CD14-positive monocyte (primary cell): ENCODE measurements around the gene COL4A4. TPM values are rescaled to one million over a fixed set of nuclear protein-coding genes. Genes with fewer than 3 reads are reported as not detected.

ENCODE experiments used
- DNase-seq, 3 donors: peaks; one replicate each; pipeline ENCODE4 v3.0.0-alpha.2; 2011 to 2022
- H2AFZ ChIP-seq: 2 replicates; pipeline ENCODE4 v1.6.0; 2012; ENCODE audit warnings: mild to moderate bottlenecking, low read depth, low read length, inconsistent platforms; ENCODE audit not compliant: insufficient read depth, poor library complexity, severe bottlenecking
- H3K27ac ChIP-seq, 2 donors: 1 replicate in 1 of 2; 2 replicates in 1 of 2; pipeline ENCODE4 v1.5.1; 2012 to 2013; ENCODE audit warnings: low read length in 2 of 2, control low read depth in 1 of 2, inconsistent platforms in 1 of 2, low read depth in 1 of 2, mild to moderate bottlenecking in 1 of 2
- H3K27me3 ChIP-seq, 2 donors: one replicate each; pipeline versions ENCODE4 v1.6.0 to v1.6.1; 2011 to 2013; ENCODE audit warnings: low read length in 2 of 2; ENCODE audit not compliant: control insufficient read depth in 2 of 2, insufficient read depth in 2 of 2
- H3K36me3 ChIP-seq, 2 donors: replicated peaks in 1 of 2; 1 replicate in 1 of 2; 2 replicates in 1 of 2; pipeline versions ENCODE4 v1.5.1 to v1.6.1; 2012 to 2013; ENCODE audit warnings: low read length in 2 of 2, control low read depth in 1 of 2, inconsistent platforms in 1 of 2, mild to moderate bottlenecking in 1 of 2; ENCODE audit not compliant: insufficient read depth in 2 of 2, control insufficient read depth in 1 of 2
- H3K4me1 ChIP-seq, 2 donors: 1 replicate in 1 of 2; 2 replicates in 1 of 2; pipeline versions ENCODE4 v1.5.1 to v1.6.1; 2012 to 2013; ENCODE audit warnings: low read length in 2 of 2, control low read depth in 1 of 2, inconsistent platforms in 1 of 2, mild to moderate bottlenecking in 1 of 2, moderate library complexity in 1 of 2; ENCODE audit not compliant: insufficient read depth in 2 of 2, control insufficient read depth in 1 of 2
- H3K4me2 ChIP-seq: replicated peaks from 2 replicates; pipeline ENCODE3; 2012; ENCODE audit warnings: low read length, moderate library complexity, mild to moderate bottlenecking; ENCODE audit not compliant: poor library complexity, severe bottlenecking; ENCODE audit errors: extremely low read depth
- H3K4me3 ChIP-seq, 3 experiments: fragments of 200-600 bp in 1 of 3; sonication (generic) in 1 of 3; replicated peaks in 1 of 3; 1 replicate in 2 of 3; 2 replicates in 1 of 3; pipeline ENCODE4 v1.5.1; 2011 to 2013; ENCODE audit warnings: low read length in 3 of 3, mild to moderate bottlenecking in 3 of 3, control low read depth in 2 of 3, low read depth in 2 of 3, inconsistent platforms in 1 of 3, moderate library complexity in 1 of 3
- H3K79me2 ChIP-seq: 2 replicates; pipeline ENCODE4 v1.6.0; 2012; ENCODE audit warnings: mild to moderate bottlenecking, control low read depth, inconsistent platforms, low read length, moderate library complexity; ENCODE audit not compliant: insufficient read depth
- H3K9ac ChIP-seq: 2 replicates; pipeline ENCODE4 v1.6.0; 2017; ENCODE audit warnings: low read length, mild to moderate bottlenecking; ENCODE audit not compliant: insufficient read depth, poor library complexity, severe bottlenecking
- H3K9me3 ChIP-seq, 2 donors: replicated peaks in 1 of 2; 1 replicate in 1 of 2; 2 replicates in 1 of 2; pipeline versions ENCODE4 v1.5.1 to v1.6.1; 2012 to 2013; ENCODE audit warnings: low read length in 2 of 2, control low read depth in 1 of 2; ENCODE audit not compliant: control insufficient read depth in 1 of 2, insufficient read depth in 1 of 2
- H4K20me1 ChIP-seq: 2 replicates; pipeline ENCODE4 v1.6.0; 2012; ENCODE audit warnings: mild to moderate bottlenecking, low read length, control low read depth, moderate library complexity; ENCODE audit not compliant: insufficient read depth
- H3K27ac Mint-ChIP-seq, 7 donors: one replicate each; pipeline ENCODE4 v1.8.0; 2020; ENCODE audit warnings: mild to moderate bottlenecking in 7 of 7, mixed read lengths in 7 of 7, moderate library complexity in 6 of 7, inconsistent platforms in 2 of 7
- H3K27me3 Mint-ChIP-seq, 3 donors: one replicate each; pipeline ENCODE4 v1.8.0; 2021 to 2022; ENCODE audit warnings: low read depth in 3 of 3, mild to moderate bottlenecking in 3 of 3, mixed read lengths in 3 of 3, moderate library complexity in 3 of 3, inconsistent platforms in 1 of 3
- H3K36me3 Mint-ChIP-seq, 2 donors: one replicate each; pipeline ENCODE4 v1.8.0; 2020; ENCODE audit warnings: mixed read lengths in 2 of 2, inconsistent platforms in 1 of 2, mild to moderate bottlenecking in 1 of 2
- H3K4me1 Mint-ChIP-seq: one replicate; pipeline ENCODE4 v1.8.0; 2020; ENCODE audit warnings: mild to moderate bottlenecking, mixed read lengths
- H3K4me3 Mint-ChIP-seq, 2 donors: one replicate each; pipeline ENCODE4 v1.8.0; 2020; ENCODE audit warnings: mild to moderate bottlenecking in 2 of 2, mixed read lengths in 2 of 2, moderate library complexity in 1 of 2
- H3K9me3 Mint-ChIP-seq, 7 donors: one replicate each; pipeline ENCODE4 v1.8.0; 2020 to 2022; ENCODE audit warnings: mixed read lengths in 7 of 7, mild to moderate bottlenecking in 6 of 7, moderate library complexity in 6 of 7, inconsistent platforms in 2 of 7
- CTCF ChIP-seq: fragments of 200-600 bp; IDR thresholded peaks from one replicate; pipeline ENCODE4 v1.8.0; 2022; ENCODE audit warnings: antibody characterized with exemption, mild to moderate bottlenecking
- WGBS: methylation state at CpG from one replicate; pipeline ENCODE4 v1.1.5; 2013; ENCODE audit warnings: missing lambda C conversion rate; ENCODE audit not compliant: insufficient coverage; 5-methylcytosine and 5-hydroxymethylcytosine counted together
- intact Hi-C, 2 donors: fragments of 100-400 bp; cut with micrococcal nuclease; formaldehyde crosslinking; loops; one replicate each; pipeline versions ENCODE4 v1.15.0 to v1.15.1; 2023
- polyA plus RNA-seq, 3 donors: library from polyadenylated mRNA; depleted of rRNA in 1 of 3; unstranded in 2 of 3; stranded (reverse) in 1 of 3; fragments of 300-500 nt in 2 of 3; fragments of >200 nt in 1 of 3; fragmentation: Illumina TruSeq in 2 of 3; gene quantifications; 1 replicate in 2 of 3; 2 replicates in 1 of 3; pipeline ENCODE4 v1.2.3, GENCODE V29; 2012 to 2021

Gene COL4A4
- polyA plus RNA-seq, 3 donors = 0.03 TPM; not detected in 2

- Histone ChIP-seq H3K4me2 (no peak overlapping the region), H3K9me3 (no peaks in the 10 kb centered on the region), H3K4me3 (no peak overlapping the region), H3K79me2 (no peaks in the 10 kb centered on the region), H4K20me1 (no peaks in the 10 kb centered on the region), H3K27me3 (no peaks in the 10 kb centered on the region), H2AFZ (no peak overlapping the region), H3K9ac (no peak overlapping the region), H3K36me3 (no peaks in the 10 kb centered on the region), H3K27ac (no peak overlapping the region), H3K4me1 (no peaks in the 10 kb centered on the region)
- no peak overlapping the region for H3K27ac Mint-ChIP-seq
- WGBS = 91% methylated on average over 2 of the region's 4 CpGs
- peaks cover 0 to 4% (median 1%) of the 10 kb centered on the region in 7 donors for H3K9me3 Mint-ChIP-seq
- no peak overlapping the region for H3K4me3 Mint-ChIP-seq
- H3K4me1 Mint-ChIP-seq = no peaks in the 10 kb centered on the region
- intact Hi-C loops = no loop called here
- peaks cover 0 to 7% (median 5%) of the 10 kb centered on the region in 3 donors for H3K27me3 Mint-ChIP-seq
- H3K36me3 Mint-ChIP-seq = no peaks in the 10 kb centered on the region
- DNase-seq = no peak
- TF ChIP-seq CTCF = no peak
These were observed 40.4 kb upstream of the COL4A4 start for GRCh38 chr2:227204452-227204851.

GRCh38 chr2:227201771-227202170 is 37.8 kb upstream of the COL4A4 start:
- H3K9ac ChIP-seq = no peak overlapping the region
- no peak overlapping the region for H3K4me2 ChIP-seq

More at GRCh38 chr2:227201771-227202170, 37.8 kb upstream of the COL4A4 start:
- Histone ChIP-seq H3K79me2 (no peaks in the 10 kb centered on the region), H3K36me3 (no peaks in the 10 kb centered on the region), H3K9me3 (no peaks in the 10 kb centered on the region), H3K4me3 (no peak overlapping the region), H3K27me3 (no peaks in the 10 kb centered on the region), H4K20me1 (no peaks in the 10 kb centered on the region), H3K4me1 (no peaks in the 10 kb centered on the region), H3K27ac (no peak overlapping the region), H2AFZ (no peak overlapping the region)
- intact Hi-C loops = no loop called here
- no CpG with 5 or more reads among the region's 2 CpGs for WGBS
- DNase-seq = no peak
- H3K4me3 Mint-ChIP-seq = no peak overlapping the region
- H3K9me3 Mint-ChIP-seq = peaks cover 0 to 11% (median 2%) of the 10 kb centered on the region in 7 donors
- H3K27me3 Mint-ChIP-seq = peaks cover 0 to 4% (median 3%) of the 10 kb centered on the region in 3 donors
- no peaks in the 10 kb centered on the region for H3K36me3 Mint-ChIP-seq
- TF ChIP-seq CTCF = no peak
- no peak overlapping the region for H3K27ac Mint-ChIP-seq
- H3K4me1 Mint-ChIP-seq = no peaks in the 10 kb centered on the region
